ENCODE results near the gene DDB1. TPM values are rescaled to one million over a fixed set of nuclear protein-coding genes. Genes with fewer than 3 reads are reported as not detected.

Gene DDB1
- total and polyA plus RNA-seq, 7 donors = 111 to 187 (median 161) TPM

DNA sequence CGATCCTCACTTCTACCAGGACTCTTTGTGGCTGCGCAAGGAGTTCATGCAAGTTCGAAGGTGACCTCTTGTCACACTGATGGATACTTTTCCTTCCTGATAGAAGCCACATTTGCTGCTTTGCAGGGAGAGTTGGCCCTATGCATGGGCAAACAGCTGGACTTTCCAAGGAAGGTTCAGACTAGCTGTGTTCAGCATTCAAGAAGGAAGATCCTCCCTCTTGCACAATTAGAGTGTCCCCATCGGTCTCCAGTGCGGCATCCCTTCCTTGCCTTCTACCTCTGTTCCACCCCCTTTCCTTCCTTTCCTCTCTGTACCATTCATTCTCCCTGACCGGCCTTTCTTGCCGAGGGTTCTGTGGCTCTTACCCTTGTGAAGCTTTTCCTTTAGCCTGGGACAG lies 35.7 kb upstream of the DDB1 start:
- Histone ChIP-seq H3K9me3 (no peaks in the 10 kb centered on the region), H3K4me1 (peaks cover 2% of the 10 kb centered on the region), H3K4me3 (no peak overlapping the region), H3K27ac (peak overlapping the region; percentile 53), H3K27me3 (ENCODE audit: insufficient read depth in 3 of 3, low read length in 2 of 3) (no peaks in the 10 kb centered on the region), H3K36me3 (ENCODE audit: insufficient read depth in 1 of 2, low read depth in 1 of 2) (peaks cover 19 to 86% of the 10 kb centered on the region in 2 donors)
- DNase-seq (no peak), ATAC-seq (no peak)
- TF ChIP-seq, protein P1, sequence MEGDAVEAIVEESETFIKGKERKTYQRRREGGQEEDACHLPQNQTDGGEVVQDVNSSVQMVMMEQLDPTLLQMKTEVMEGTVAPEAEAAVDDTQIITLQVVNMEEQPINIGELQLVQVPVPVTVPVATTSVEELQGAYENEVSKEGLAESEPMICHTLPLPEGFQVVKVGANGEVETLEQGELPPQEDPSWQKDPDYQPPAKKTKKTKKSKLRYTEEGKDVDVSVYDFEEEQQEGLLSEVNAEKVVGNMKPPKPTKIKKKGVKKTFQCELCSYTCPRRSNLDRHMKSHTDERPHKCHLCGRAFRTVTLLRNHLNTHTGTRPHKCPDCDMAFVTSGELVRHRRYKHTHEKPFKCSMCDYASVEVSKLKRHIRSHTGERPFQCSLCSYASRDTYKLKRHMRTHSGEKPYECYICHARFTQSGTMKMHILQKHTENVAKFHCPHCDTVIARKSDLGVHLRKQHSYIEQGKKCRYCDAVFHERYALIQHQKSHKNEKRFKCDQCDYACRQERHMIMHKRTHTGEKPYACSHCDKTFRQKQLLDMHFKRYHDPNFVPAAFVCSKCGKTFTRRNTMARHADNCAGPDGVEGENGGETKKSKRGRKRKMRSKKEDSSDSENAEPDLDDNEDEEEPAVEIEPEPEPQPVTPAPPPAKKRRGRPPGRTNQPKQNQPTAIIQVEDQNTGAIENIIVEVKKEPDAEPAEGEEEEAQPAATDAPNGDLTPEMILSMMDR (IDR thresholded peaks at IDR 0.05) = no peak
- intact Hi-C loops (cut with DNase I) = no loop called here
- WGBS, 3 donors = 85 to 93% (median 87%) methylated on average over 7 of the region's 7 CpGs

DNA sequence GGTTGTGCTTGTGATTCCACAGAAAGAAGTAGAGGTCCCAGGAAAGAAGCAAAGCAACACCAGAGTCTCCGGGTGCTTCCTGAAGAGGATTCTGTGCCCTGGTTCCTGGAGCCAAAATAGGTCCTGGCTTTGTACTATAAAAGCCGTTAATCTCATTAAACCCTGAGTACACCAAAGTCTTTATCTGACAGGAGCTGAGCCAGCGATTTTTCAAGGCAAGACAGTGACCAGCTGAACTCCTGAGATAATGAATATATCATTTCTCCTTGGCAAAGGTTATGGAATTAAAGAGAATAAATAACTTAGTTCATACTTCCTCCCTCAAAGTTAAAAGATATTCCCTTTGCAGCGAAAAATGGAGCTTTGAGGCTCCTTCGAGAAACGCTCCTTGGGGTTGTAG lies 34.5 kb upstream of the DDB1 start:
- WGBS, 3 donors = 80 to 88% (median 84%) methylated on average over 6 of the region's 6 CpGs
- DNase-seq = no peak

DNA sequence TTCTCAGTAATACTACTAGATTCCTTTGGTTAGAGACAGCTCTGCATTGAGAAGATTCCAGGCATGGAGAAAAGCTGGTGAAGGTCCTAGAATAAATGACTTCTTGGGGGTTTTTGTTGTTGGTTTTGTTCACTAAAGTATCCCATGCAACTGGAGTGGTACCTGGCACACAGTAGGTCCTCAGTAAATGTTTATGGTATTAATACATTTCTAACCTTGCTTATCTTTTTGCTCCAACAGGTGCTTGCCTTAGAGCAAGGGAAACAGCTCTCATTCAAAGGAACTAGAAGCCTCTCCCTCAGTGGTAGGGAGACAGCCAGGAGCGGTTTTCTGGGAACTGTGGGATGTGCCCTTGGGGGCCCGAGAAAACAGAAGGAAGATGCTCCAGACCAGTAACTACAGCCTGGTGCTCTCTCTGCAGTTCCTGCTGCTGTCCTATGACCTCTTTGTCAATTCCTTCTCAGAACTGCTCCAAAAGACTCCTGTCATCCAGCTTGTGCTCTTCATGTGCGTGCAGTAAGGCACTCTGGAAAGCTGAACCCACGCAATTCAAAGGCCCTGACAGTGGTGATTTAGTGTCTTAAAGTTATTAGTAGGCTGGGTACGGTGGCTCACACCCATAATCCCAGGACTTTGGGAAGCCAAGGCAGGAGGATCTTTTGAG lies 31.2 kb upstream of the DDB1 start:
- ATAC-seq (no peak), DNase-seq (no peak)
- Histone ChIP-seq H3K27ac (no peak overlapping the region), H3K36me3 (ENCODE audit: insufficient read depth in 1 of 2, low read depth in 1 of 2) (peaks cover 19 to 57% of the 10 kb centered on the region in 2 donors), H3K4me1 (peaks cover 20% of the 10 kb centered on the region), H3K27me3 (ENCODE audit: insufficient read depth in 3 of 3, low read length in 2 of 3) (no peaks in the 10 kb centered on the region), H3K9me3 (no peaks in the 10 kb centered on the region), H3K4me3 (no peak overlapping the region)
- intact Hi-C loops (cut with DNase I) = no loop called here
- WGBS, 3 donors = 73 to 86% (median 78%) methylated on average over 5 of the region's 5 CpGs
- TF ChIP-seq, protein P1 (IDR thresholded peaks at IDR 0.05) = no peak

More for the DNA sequence above, 34.5 kb upstream of the DDB1 start:
- no peak for ATAC-seq
- Histone ChIP-seq H3K36me3 (ENCODE audit: insufficient read depth in 1 of 2, low read depth in 1 of 2) (peaks cover 19 to 76% of the 10 kb centered on the region in 2 donors), H3K9me3 (no peaks in the 10 kb centered on the region), H3K27ac (no peak overlapping the region), H3K4me1 (peaks cover 12% of the 10 kb centered on the region), H3K4me3 (no peak overlapping the region), H3K27me3 (ENCODE audit: insufficient read depth in 3 of 3, low read length in 2 of 3) (no peaks in the 10 kb centered on the region)
- intact Hi-C loops (cut with DNase I) = no loop called here
- TF ChIP-seq, protein P1 (IDR thresholded peaks at IDR 0.05) = no peak

DNA sequence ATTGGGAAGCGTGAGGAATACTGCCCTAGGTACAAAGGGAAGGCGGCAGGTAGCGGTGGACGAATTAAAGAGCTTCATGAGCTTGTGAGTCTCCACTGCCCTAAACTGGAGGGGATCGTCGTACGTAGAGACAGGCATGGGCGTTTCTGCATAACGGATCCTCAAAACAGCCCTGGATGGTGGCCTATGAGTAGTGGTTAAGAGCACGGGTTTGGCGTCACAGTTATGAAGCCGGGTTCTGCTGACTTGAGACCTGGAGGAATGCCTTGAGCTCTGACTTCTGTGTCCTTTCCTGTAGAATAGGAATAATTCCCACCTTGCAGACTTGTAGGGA lies 29.6 kb upstream of the DDB1 start:
- DNase-seq = no peak
- Histone ChIP-seq H3K27ac (peak overlapping the region; percentile 99), H3K27me3 (ENCODE audit: insufficient read depth in 3 of 3, low read length in 2 of 3) (no peaks in the 10 kb centered on the region), H3K4me1 (peaks cover 22% of the 10 kb centered on the region), H3K4me3 (peak overlapping the region; percentile 83), H3K36me3 (ENCODE audit: insufficient read depth in 1 of 2, low read depth in 1 of 2) (peaks cover 10 to 40% of the 10 kb centered on the region in 2 donors), H3K9me3 (no peaks in the 10 kb centered on the region)
- intact Hi-C loops (cut with DNase I) = no loop called here
- TF ChIP-seq, protein P1 (IDR thresholded peaks at IDR 0.05) = no peak
- WGBS, 3 donors = 0 to 1% (median 0%) methylated on average over 12 of the region's 12 CpGs
- peak in 3 of 4 donors; percentile 14 to 19 (median 16) for ATAC-seq

Data from psoas muscle (tissue), 8 donors.